Measurements from ENCODE around the gene SLIT3. TPM values are rescaled to one million over a fixed set of nuclear protein-coding genes. Genes with fewer than 3 reads are reported as not detected.

SLIT3 gene
- total RNA-seq, 1 donor from 2014 or later = 0.75 TPM

GRCh38 chr5:169176709-169177694 is 123.9 kb downstream of the SLIT3 start:
- no peaks in the 10 kb centered on the region for H3K27me3 Mint-ChIP-seq
- no peak overlapping the region for H3K27ac Mint-ChIP-seq
- no peaks in the 10 kb centered on the region for H3K9me3 Mint-ChIP-seq
- H3K4me3 Mint-ChIP-seq = no peak overlapping the region
- intact Hi-C loops (cut with micrococcal nuclease) = no loop called here
- no peaks in the 10 kb centered on the region for H3K4me1 Mint-ChIP-seq
- no peak for DNase-seq
- no peaks in the 10 kb centered on the region for H3K36me3 Mint-ChIP-seq (ENCODE audit: low read depth)

- no peaks in the 10 kb centered on the region for H3K4me1 Mint-ChIP-seq
- no peak overlapping the region for H3K27ac Mint-ChIP-seq
- peaks cover 2% of the 10 kb centered on the region for H3K27me3 Mint-ChIP-seq
- no peaks in the 10 kb centered on the region for H3K9me3 Mint-ChIP-seq
- no peaks in the 10 kb centered on the region for H3K36me3 Mint-ChIP-seq (ENCODE audit: low read depth)
- intact Hi-C loops (cut with micrococcal nuclease) = no loop called here
- H3K4me3 Mint-ChIP-seq = no peak overlapping the region
- DNase-seq = no peak
Measured at GRCh38 chr5:169175733-169176132, 125.2 kb downstream of the SLIT3 start.

GRCh38 chr5:169174923-169175322 is 126.0 kb downstream of the SLIT3 start:
- intact Hi-C loops (cut with micrococcal nuclease) = no loop called here
- no peaks in the 10 kb centered on the region for H3K9me3 Mint-ChIP-seq
- H3K36me3 Mint-ChIP-seq (ENCODE audit: low read depth) = no peaks in the 10 kb centered on the region
- H3K4me3 Mint-ChIP-seq = no peak overlapping the region
- no peak overlapping the region for H3K27ac Mint-ChIP-seq
- peaks cover 2% of the 10 kb centered on the region for H3K27me3 Mint-ChIP-seq
- H3K4me1 Mint-ChIP-seq = no peaks in the 10 kb centered on the region
- no peak for DNase-seq

- H3K4me1 Mint-ChIP-seq = no peaks in the 10 kb centered on the region
- intact Hi-C loops (cut with micrococcal nuclease) = no loop called here
Measured at GRCh38 chr5:169173372-169173771, 127.6 kb downstream of the SLIT3 start.

GRCh38 chr5:169171515-169171914 is 129.4 kb downstream of the SLIT3 start:
- no peak overlapping the region for H3K4me3 Mint-ChIP-seq
- H3K27ac Mint-ChIP-seq = no peak overlapping the region
- H3K27me3 Mint-ChIP-seq = peaks cover 2% of the 10 kb centered on the region
- DNase-seq = no peak
- no peaks in the 10 kb centered on the region for H3K9me3 Mint-ChIP-seq
- H3K36me3 Mint-ChIP-seq (ENCODE audit: low read depth) = no peaks in the 10 kb centered on the region
- no peaks in the 10 kb centered on the region for H3K4me1 Mint-ChIP-seq
- intact Hi-C loops (cut with micrococcal nuclease) = no loop called here

More at GRCh38 chr5:169173372-169173771, 127.6 kb downstream of the SLIT3 start:
- no peak for DNase-seq
- no peak overlapping the region for H3K4me3 Mint-ChIP-seq
- no peak overlapping the region for H3K27ac Mint-ChIP-seq
- no peaks in the 10 kb centered on the region for H3K9me3 Mint-ChIP-seq
- H3K27me3 Mint-ChIP-seq = peaks cover 2% of the 10 kb centered on the region
- H3K36me3 Mint-ChIP-seq (ENCODE audit: low read depth) = no peaks in the 10 kb centered on the region

GRCh38 chr5:169169783-169170182 is 131.2 kb downstream of the SLIT3 start:
- Mint-ChIP-seq H3K9me3 (no peaks in the 10 kb centered on the region), H3K27ac (no peak overlapping the region), H3K36me3 (ENCODE audit: low read depth) (no peaks in the 10 kb centered on the region), H3K4me1 (no peaks in the 10 kb centered on the region), H3K4me3 (no peak overlapping the region), H3K27me3 (peaks cover 2% of the 10 kb centered on the region)
- no peak for DNase-seq
- intact Hi-C loops (cut with micrococcal nuclease) = no loop called here

GRCh38 chr5:169168280-169168679 is 132.7 kb downstream of the SLIT3 start:
- H3K9me3 Mint-ChIP-seq = no peaks in the 10 kb centered on the region
- H3K27me3 Mint-ChIP-seq = peaks cover 2% of the 10 kb centered on the region
- intact Hi-C loops (cut with micrococcal nuclease) = no loop called here
- no peaks in the 10 kb centered on the region for H3K4me1 Mint-ChIP-seq
- no peak for DNase-seq
- H3K36me3 Mint-ChIP-seq (ENCODE audit: low read depth) = no peaks in the 10 kb centered on the region
- H3K4me3 Mint-ChIP-seq = no peak overlapping the region
- no peak overlapping the region for H3K27ac Mint-ChIP-seq

- DNase-seq = no peak
- Mint-ChIP-seq H3K27me3 (peaks cover 2% of the 10 kb centered on the region), H3K27ac (no peak overlapping the region), H3K4me3 (no peak overlapping the region), H3K4me1 (no peaks in the 10 kb centered on the region), H3K36me3 (ENCODE audit: low read depth) (no peaks in the 10 kb centered on the region), H3K9me3 (peaks cover 3% of the 10 kb centered on the region)
- intact Hi-C loops (cut with micrococcal nuclease) = no loop called here
Measured at GRCh38 chr5:169166078-169166477, 134.9 kb downstream of the SLIT3 start.

GRCh38 chr5:169165052-169165451 is 135.9 kb downstream of the SLIT3 start:
- DNase-seq = no peak
- intact Hi-C loops (cut with micrococcal nuclease) = no loop called here
- Mint-ChIP-seq H3K27me3 (no peaks in the 10 kb centered on the region), H3K36me3 (ENCODE audit: low read depth) (no peaks in the 10 kb centered on the region), H3K4me3 (no peak overlapping the region), H3K9me3 (peaks cover 5% of the 10 kb centered on the region), H3K27ac (no peak overlapping the region), H3K4me1 (no peaks in the 10 kb centered on the region)

- Mint-ChIP-seq H3K27me3 (no peaks in the 10 kb centered on the region), H3K36me3 (ENCODE audit: low read depth) (no peaks in the 10 kb centered on the region), H3K4me1 (no peaks in the 10 kb centered on the region), H3K4me3 (no peak overlapping the region), H3K27ac (no peak overlapping the region), H3K9me3 (peaks cover 9% of the 10 kb centered on the region)
- no peak for DNase-seq
- intact Hi-C loops (cut with micrococcal nuclease) = no loop called here
Measured at GRCh38 chr5:169164481-169164925, 136.4 kb downstream of the SLIT3 start.

GRCh38 chr5:169162407-169162806 is 138.5 kb downstream of the SLIT3 start:
- Mint-ChIP-seq H3K27ac (no peak overlapping the region), H3K27me3 (no peaks in the 10 kb centered on the region), H3K4me1 (no peaks in the 10 kb centered on the region), H3K4me3 (no peak overlapping the region), H3K9me3 (peaks cover 18% of the 10 kb centered on the region), H3K36me3 (ENCODE audit: low read depth) (no peaks in the 10 kb centered on the region)
- no peak for DNase-seq
- intact Hi-C loops (cut with micrococcal nuclease) = no loop called here

- Mint-ChIP-seq H3K27ac (no peak overlapping the region), H3K9me3 (peaks cover 20% of the 10 kb centered on the region), H3K36me3 (ENCODE audit: low read depth) (no peaks in the 10 kb centered on the region), H3K4me1 (no peaks in the 10 kb centered on the region), H3K27me3 (no peaks in the 10 kb centered on the region), H3K4me3 (no peak overlapping the region)
- intact Hi-C loops (cut with micrococcal nuclease) = no loop called here
- no peak for DNase-seq
Measured at GRCh38 chr5:169161022-169161680, 139.8 kb downstream of the SLIT3 start.

- H3K36me3 Mint-ChIP-seq (ENCODE audit: low read depth) = no peaks in the 10 kb centered on the region
- H3K27me3 Mint-ChIP-seq = no peaks in the 10 kb centered on the region
- H3K27ac Mint-ChIP-seq = no peak overlapping the region
- intact Hi-C loops (cut with micrococcal nuclease) = no loop called here
- no peak for DNase-seq
- H3K4me3 Mint-ChIP-seq = no peak overlapping the region
- H3K9me3 Mint-ChIP-seq = peaks cover 20% of the 10 kb centered on the region
- H3K4me1 Mint-ChIP-seq = no peaks in the 10 kb centered on the region
Measured at GRCh38 chr5:169160405-169160901, 140.5 kb downstream of the SLIT3 start.

GRCh38 chr5:169158764-169159163 is 142.2 kb downstream of the SLIT3 start:
- intact Hi-C loops (cut with micrococcal nuclease) = no loop called here
- H3K4me3 Mint-ChIP-seq = no peak overlapping the region

More at GRCh38 chr5:169158764-169159163, 142.2 kb downstream of the SLIT3 start:
- no peaks in the 10 kb centered on the region for H3K36me3 Mint-ChIP-seq (ENCODE audit: low read depth)
- no peaks in the 10 kb centered on the region for H3K27me3 Mint-ChIP-seq
- no peak overlapping the region for H3K27ac Mint-ChIP-seq
- H3K4me1 Mint-ChIP-seq = no peaks in the 10 kb centered on the region
- H3K9me3 Mint-ChIP-seq = peaks cover 20% of the 10 kb centered on the region
- no peak for DNase-seq

Data from activated CD4-positive, alpha-beta T cell treated with anti-CD3 and anti-CD28 coated beads, Interleukin-2, amount 10 ng/mL, durations not matched to agents 24 days and 14 days (primary cell).